Measurements from ENCODE around the gene TMEM212. TPM values are rescaled to one million over a fixed set of nuclear protein-coding genes. Genes with fewer than 3 reads are reported as not detected.

Gene TMEM212
- total RNA-seq, 1 experiment from 2014 or later, result not detected

DNA sequence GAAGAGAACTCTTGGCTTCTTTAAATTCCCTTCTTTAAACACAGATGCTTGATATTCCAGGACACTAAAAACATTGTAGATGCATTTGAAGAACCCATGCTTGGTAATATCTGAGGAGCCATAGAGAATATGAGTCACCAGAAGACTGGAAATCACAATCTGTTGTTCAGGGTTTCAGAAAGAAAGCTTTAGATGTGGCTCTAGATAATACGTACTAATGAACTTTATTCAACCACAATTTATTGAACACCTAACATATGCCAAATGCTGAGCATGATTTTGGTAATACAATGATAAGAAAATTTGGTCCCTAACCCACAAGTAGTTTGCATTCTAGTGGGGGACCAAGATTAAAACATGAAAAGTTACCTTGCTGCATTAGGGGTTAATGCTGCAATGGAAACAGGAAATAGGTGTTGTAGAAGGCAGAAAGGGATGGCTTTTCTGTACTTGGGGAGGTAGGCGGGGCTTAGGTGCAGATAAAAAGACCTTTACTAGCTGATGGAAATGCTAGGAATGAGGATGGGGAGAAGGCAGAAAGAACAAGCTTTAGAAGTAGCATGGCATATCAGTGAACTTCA lies 21.3 kb upstream of the TMEM212 start:
- Histone ChIP-seq H3K27ac (no peak overlapping the region), H3K36me3 (no peaks in the 10 kb centered on the region), H3K4me3 (no peak overlapping the region), H3K4me1 (replicated peaks) (peaks cover 13% of the 10 kb centered on the region), H3K9me3 (replicated peaks) (no peaks in the 10 kb centered on the region), H3K27me3 (replicated peaks) (no peaks in the 10 kb centered on the region)
- no peak for DNase-seq (ENCODE audit: low read depth in 1 of 2, low spot score in 2 of 2)

DNA sequence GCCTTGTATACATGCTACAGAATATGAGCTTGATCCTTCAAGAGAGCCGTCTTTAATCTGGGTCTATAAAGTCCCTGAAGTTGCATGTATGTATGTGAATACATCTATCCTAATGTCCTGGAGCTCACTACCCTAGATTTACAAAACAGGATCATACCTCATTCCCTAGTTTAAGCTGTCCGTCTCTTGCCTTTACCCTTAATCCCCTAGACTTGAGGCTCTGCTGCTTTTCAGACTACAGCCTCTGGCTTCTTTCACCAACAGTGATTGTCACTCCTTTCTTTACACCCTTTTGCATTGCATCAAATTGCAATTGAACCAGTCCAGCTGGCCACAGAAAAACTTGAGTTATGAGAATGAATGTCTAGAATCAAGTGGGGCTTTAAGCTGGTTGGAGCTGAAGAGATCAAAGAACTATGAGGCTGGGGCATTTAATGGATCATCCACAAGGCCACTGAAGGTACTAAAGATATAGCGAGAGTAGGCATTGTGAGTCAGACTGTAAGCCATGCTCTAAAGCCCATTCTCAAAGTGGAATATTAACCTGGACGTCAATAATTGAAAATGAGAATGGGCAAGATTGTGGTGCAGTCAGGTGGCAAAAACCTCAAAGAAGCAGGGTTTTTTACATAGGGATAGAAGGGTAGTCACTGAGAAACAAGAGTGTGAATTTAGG lies 20.6 kb upstream of the TMEM212 start:
- Histone ChIP-seq H3K4me1 (replicated peaks) (peaks cover 15% of the 10 kb centered on the region), H3K36me3 (no peaks in the 10 kb centered on the region), H3K27me3 (replicated peaks) (no peaks in the 10 kb centered on the region), H3K27ac (no peak overlapping the region), H3K4me3 (no peak overlapping the region), H3K9me3 (replicated peaks) (no peaks in the 10 kb centered on the region)
- no peak for DNase-seq (ENCODE audit: low read depth in 1 of 2, low spot score in 2 of 2)

DNA sequence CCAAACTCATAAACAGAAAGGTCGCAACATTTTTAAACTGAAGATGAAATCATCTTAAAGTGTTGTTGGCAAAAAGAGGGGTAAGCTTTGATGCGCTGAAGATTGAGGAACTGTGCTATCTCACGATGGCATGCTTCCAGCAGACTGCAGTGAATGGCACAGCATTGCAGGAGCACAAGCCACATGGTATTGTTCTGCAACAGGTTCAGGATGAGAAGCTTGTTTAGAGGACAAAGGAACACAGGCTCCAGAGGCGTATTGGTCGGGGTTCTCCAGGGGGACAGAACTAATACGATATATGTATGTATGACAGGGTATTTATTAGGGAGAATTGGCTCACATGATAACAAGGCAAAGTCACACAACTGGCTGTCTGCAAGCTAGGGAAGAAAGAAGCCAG lies 19.0 kb upstream of the TMEM212 start:
- Histone ChIP-seq H3K9me3 (replicated peaks) (no peaks in the 10 kb centered on the region), H3K4me1 (replicated peaks) (peaks cover 21% of the 10 kb centered on the region), H3K36me3 (no peaks in the 10 kb centered on the region), H3K27ac (no peak overlapping the region), H3K4me3 (no peak overlapping the region), H3K27me3 (replicated peaks) (no peaks in the 10 kb centered on the region)
- DNase-seq (ENCODE audit: low read depth in 1 of 2, low spot score in 2 of 2), result no peak

DNA sequence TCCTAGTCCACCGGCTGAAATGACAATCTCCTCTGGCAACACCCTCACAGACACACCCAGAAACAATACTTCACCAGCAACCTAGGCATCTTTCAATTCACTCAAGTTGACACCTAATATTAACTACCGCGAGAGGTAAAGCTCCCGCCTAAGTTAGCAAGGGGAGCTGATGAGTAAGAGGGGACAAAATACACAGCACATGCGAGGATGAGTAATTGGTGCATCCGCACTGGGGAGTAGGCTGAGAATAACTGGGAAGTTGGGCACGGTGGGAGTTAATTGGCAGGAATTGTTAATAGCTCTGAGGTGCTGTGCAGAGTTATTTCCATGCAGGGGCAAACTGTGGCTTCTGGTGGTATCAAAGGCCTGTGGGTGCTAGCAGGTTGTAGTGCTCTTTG lies 18.3 kb upstream of the TMEM212 start:
- Histone ChIP-seq H3K27me3 (replicated peaks) (no peaks in the 10 kb centered on the region), H3K4me1 (replicated peaks) (peaks cover 25% of the 10 kb centered on the region), H3K9me3 (replicated peaks) (no peaks in the 10 kb centered on the region), H3K4me3 (no peak overlapping the region), H3K36me3 (no peaks in the 10 kb centered on the region), H3K27ac (0 out of 2 replicates have a peak overlapping the region, but pooled peaks have one; percentile 5)
- DNase-seq (ENCODE audit: low read depth in 1 of 2, low spot score in 2 of 2), result peak in 1 of 2 experiments; percentile 36

DNA sequence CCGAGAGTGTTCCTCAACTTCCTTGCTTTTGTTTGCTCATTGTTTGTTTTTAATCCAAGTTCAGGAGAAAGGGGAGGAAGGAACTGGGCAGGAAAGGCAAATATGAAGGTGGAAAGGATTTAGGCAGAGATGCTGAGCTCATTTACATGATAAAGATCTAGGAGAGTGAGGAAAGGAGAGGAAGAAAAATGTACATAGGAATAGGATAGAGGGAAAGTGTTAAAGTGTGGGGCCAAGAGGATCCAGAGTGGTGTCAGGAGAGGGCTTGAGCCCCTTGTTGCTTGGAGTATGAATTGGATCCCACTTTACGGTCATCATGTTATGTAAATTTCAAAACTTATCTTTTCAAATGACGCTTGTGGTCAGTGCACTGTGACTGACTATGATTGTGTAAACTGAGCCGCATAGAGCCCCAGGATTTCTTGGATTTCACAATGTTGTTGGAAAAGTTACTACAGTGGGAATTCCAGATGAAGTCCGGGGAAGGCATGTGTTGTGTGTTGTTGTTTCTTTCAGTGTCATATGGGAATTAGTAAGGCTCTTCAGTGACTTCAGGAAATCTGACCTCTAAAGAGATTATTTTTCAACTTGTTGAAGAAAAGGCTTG lies 17.8 kb upstream of the TMEM212 start:
- Histone ChIP-seq H3K4me1 (replicated peaks) (peaks cover 30% of the 10 kb centered on the region), H3K4me3 (no peak overlapping the region), H3K9me3 (replicated peaks) (no peaks in the 10 kb centered on the region), H3K36me3 (no peaks in the 10 kb centered on the region), H3K27ac (0 out of 2 replicates have a peak overlapping the region, but pooled peaks have one; percentile 5), H3K27me3 (replicated peaks) (no peaks in the 10 kb centered on the region)
- DNase-seq (ENCODE audit: low read depth in 1 of 2, low spot score in 2 of 2), result no peak

DNA sequence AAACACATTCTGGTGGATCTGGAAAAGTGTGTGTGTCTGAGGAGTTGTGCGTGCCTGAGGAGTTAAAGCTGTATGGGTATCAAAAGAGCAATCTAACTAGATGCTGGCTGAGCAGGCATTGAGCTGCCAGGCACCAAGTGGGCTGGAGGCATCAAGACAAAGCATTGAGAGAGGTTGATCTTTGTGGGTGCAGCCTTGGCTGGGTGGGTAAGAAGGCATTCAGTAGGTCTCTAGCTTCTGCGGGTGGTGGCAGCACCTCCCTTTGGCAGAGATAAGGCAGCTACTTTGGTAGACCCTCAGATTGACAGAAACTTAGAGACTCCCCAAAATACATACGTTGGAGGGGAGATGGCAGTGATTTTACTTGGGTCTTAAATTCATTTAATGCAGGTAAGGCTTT lies 15.8 kb upstream of the TMEM212 start:
- no peak overlapping the region for H3K27ac ChIP-seq
- no peaks in the 10 kb centered on the region for H3K36me3 ChIP-seq
- DNase-seq (ENCODE audit: low read depth in 1 of 2, low spot score in 2 of 2), result no peak
- no peaks in the 10 kb centered on the region for H3K9me3 ChIP-seq (replicated peaks)
- H3K27me3 ChIP-seq (replicated peaks), result no peaks in the 10 kb centered on the region
- H3K4me3 ChIP-seq, result no peak overlapping the region
- H3K4me1 ChIP-seq (replicated peaks), result peaks cover 32% of the 10 kb centered on the region

DNA sequence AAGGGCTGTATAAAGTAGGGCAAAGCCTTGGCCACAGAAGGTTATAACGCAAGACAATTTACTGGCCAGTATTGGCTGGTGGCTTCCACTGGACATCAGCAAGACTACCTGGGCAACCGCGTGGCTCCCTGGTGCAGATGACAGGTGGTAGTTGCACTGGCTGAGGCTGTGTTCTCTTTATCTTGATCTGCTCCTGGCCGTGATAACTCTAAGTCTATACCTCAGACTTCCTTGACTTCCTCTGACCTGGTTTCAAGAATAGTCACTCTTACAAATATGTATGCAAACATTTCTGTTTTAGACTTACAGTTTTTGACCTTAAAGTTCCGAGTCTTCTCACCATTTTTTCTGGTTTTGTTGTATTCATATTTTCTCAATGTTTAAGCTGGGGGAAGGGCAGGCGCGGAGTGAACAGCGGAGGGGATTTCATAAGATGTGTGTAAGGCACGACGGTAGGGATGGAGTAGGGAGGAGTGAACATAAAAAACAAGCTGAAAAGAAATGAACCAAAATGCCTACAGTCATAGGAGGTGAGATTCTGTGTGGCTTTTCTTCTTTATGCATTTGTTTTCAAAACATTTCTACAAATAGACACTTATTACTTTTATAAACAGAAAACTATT lies 15.2 kb upstream of the TMEM212 start:
- Histone ChIP-seq H3K36me3 (no peaks in the 10 kb centered on the region), H3K27ac (no peak overlapping the region)

DNA sequence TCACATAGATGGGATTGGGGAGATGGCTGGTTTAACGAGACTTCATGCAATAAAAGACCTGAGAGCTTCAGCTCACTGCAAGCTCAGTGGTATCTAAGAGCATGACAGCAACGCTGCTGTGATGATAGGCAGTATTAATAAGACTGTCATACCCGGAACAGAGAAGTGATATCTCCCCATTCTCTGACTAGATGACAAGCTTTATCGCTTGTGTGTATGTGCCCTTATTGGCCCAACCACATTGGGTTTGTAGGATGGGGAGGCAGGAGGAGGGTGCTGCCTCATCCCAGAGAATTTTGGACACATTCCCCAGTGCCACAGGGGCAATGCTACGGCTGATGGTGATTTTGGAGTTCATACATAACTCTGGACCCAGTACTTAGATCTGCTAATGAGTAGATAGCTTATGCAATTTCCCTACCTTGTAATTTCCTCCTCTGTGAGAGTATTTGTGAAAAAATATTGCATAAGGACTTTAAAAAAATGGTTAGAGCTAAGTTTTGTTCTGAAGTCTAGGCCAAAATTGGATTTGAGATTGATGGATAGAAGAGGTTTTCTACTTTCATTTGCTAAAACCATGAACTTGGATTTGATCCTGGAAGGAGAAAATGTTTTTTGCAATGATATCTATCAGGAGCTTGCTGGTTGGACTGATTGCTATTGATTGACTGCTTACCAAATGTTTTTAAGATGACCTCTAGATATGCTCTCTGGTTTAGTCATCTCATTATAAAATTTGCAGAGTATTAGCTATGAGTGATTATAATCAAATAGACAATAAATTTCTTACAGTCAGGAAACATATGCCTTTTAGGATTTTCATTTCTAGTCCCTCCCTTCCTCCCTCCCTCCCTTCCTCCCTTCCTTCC lies 14.0 kb upstream of the TMEM212 start:
- Histone ChIP-seq H3K27ac (no peak overlapping the region), H3K9me3 (replicated peaks) (no peaks in the 10 kb centered on the region), H3K36me3 (no peaks in the 10 kb centered on the region), H3K4me3 (no peak overlapping the region), H3K4me1 (replicated peaks) (peaks cover 50% of the 10 kb centered on the region), H3K27me3 (replicated peaks) (no peaks in the 10 kb centered on the region)
- DNase-seq (ENCODE audit: low read depth in 1 of 2, low spot score in 2 of 2), result no peak

More for the DNA sequence above, 15.2 kb upstream of the TMEM212 start:
- Histone ChIP-seq H3K4me1 (replicated peaks) (peaks cover 38% of the 10 kb centered on the region), H3K4me3 (no peak overlapping the region), H3K27me3 (replicated peaks) (no peaks in the 10 kb centered on the region), H3K9me3 (replicated peaks) (no peaks in the 10 kb centered on the region)
- no peak for DNase-seq (ENCODE audit: low read depth in 1 of 2, low spot score in 2 of 2)

DNA sequence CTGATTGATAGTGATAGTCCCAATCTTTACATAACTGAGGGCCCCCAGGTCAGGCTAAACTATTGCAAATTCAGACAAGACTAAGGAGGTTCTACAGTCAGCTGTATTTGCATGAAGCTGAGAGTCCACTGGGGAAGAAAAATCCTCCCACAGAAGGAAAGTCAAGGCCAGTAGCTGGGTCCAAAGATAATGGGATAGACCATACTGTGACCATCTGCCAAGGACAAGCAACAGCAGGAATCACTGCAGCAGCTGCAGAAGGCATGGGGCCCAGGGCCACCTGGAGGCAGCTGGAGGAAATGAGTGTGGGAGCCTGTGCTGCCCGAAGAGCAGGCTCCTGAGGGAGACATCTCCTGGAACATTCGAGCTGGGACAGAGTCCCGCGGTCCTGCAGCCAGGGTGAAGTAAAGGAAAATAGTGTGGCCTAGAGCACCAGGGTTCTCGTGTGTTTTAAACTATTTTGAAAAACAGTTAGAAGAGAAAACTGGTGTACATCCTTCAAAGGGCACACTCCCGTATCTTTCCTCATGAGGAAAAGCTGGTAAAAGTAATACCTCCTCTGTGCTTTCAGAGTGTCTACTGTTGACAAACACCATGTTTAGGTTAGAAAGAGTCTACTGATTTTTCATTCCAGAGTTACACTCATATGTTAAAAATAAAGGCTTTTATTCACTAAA lies 13.2 kb upstream of the TMEM212 start:
- no peaks in the 10 kb centered on the region for H3K27me3 ChIP-seq (replicated peaks)
- H3K4me3 ChIP-seq, result no peak overlapping the region
- peaks cover 52% of the 10 kb centered on the region for H3K4me1 ChIP-seq (replicated peaks)
- H3K27ac ChIP-seq, result no peak overlapping the region
- H3K36me3 ChIP-seq, result no peaks in the 10 kb centered on the region
- DNase-seq (ENCODE audit: low read depth in 1 of 2, low spot score in 2 of 2), result peak; percentile 58 to 66
- H3K9me3 ChIP-seq (replicated peaks), result no peaks in the 10 kb centered on the region

DNA sequence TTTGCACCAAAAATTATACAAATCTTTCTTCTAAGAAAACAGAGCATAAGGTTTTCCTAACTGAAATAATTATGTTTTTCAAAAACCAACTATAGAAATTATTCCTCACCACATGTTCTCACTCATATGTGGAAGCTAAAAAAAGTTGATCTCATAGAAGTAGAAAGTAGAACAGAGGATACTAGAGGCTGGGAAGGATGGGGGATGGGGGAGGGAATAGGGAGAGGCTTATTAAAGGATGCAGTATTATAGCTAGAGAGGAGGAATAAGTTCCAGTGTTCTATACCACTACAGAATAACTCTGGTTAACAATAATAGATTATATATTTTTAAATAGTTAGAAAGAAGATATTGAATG lies 12.7 kb upstream of the TMEM212 start:
- no peaks in the 10 kb centered on the region for H3K36me3 ChIP-seq
- peaks cover 47% of the 10 kb centered on the region for H3K4me1 ChIP-seq (replicated peaks)
- no peaks in the 10 kb centered on the region for H3K27me3 ChIP-seq (replicated peaks)
- no peaks in the 10 kb centered on the region for H3K9me3 ChIP-seq (replicated peaks)
- H3K27ac ChIP-seq, result no peak overlapping the region
- H3K4me3 ChIP-seq, result no peak overlapping the region
- DNase-seq (ENCODE audit: low read depth in 1 of 2, low spot score in 2 of 2), result no peak

DNA sequence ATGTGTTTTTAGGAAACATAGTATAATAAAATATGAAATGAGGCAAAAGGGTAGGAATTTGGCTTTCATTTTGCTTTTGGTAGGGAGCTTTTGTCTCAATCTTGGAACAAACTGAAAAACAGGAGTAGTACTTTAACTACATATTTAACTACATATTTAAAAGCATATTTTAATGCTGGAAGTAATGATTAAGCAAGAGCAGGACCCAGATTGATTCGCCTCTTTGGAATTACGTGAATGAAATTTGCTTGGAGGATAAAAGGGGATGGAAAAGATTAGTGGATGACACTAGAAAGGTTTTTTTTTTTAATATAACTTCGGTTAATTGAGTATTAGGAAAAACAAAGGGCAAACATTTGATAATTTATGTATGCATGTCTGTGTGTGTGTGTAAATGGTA lies 11.2 kb upstream of the TMEM212 start:
- Histone ChIP-seq H3K36me3 (no peaks in the 10 kb centered on the region), H3K4me1 (replicated peaks) (peaks cover 43% of the 10 kb centered on the region), H3K4me3 (no peak overlapping the region), H3K9me3 (replicated peaks) (no peaks in the 10 kb centered on the region), H3K27me3 (replicated peaks) (no peaks in the 10 kb centered on the region), H3K27ac (no peak overlapping the region)
- DNase-seq (ENCODE audit: low read depth in 1 of 2, low spot score in 2 of 2), result no peak

DNA sequence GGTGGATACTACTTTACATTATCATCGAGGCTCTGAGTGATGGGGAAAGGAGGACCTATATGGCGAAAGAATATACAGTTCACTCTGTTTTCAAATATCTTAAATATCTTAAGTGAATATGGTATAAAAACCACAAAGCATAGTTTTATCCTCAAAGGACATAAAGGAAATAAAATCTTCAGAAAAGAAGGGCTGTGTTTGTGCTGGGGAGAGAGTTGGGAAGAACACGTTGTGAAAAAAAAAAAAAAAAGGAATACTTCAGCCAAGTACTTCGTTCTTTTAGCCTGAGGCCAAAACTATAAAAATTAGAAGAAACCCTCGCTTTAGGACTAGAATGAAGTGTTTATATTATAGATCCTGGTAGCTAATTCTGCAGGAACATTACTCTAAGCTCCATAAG lies 10.2 kb upstream of the TMEM212 start:
- H3K27me3 ChIP-seq (replicated peaks), result no peaks in the 10 kb centered on the region
- DNase-seq (ENCODE audit: low read depth in 1 of 2, low spot score in 2 of 2), result no peak
- no peaks in the 10 kb centered on the region for H3K36me3 ChIP-seq
- H3K9me3 ChIP-seq (replicated peaks), result no peaks in the 10 kb centered on the region
- peaks cover 40% of the 10 kb centered on the region for H3K4me1 ChIP-seq (replicated peaks)
- no peak overlapping the region for H3K4me3 ChIP-seq
- H3K27ac ChIP-seq, result 0 out of 2 replicates have a peak overlapping the region, but pooled peaks have one; percentile 32

Measured in SJSA1 (cell line).